Hepatocyte (in vitro differentiated cells): ENCODE data around the gene CC2D1A. TPM values are rescaled to one million over a fixed set of nuclear protein-coding genes. Genes with fewer than 3 reads are reported as not detected.

Experiments
- DNase-seq: peaks from one replicate; pipeline ENCODE4 v3.0.0-alpha.2; 2016; ENCODE audit warnings: low spot score
- H2AFZ ChIP-seq: fragments of 200-600 bp; sonication (generic); 2 replicates; pipeline ENCODE4 v1.6.0; 2016; ENCODE audit warnings: antibody characterized with exemption, mild to moderate bottlenecking
- H3K27ac ChIP-seq: fragments of 200-600 bp; sonication (generic); 2 replicates; pipeline ENCODE4 v1.5.1; 2016; ENCODE audit warnings: mild to moderate bottlenecking
- H3K27me3 ChIP-seq: fragments of 200-600 bp; sonication (generic); 2 replicates; pipeline ENCODE4 v1.6.1; 2016
- H3K36me3 ChIP-seq: fragments of 200-600 bp; sonication (generic); replicated peaks from 2 replicates; pipeline ENCODE4 v1.5.1; 2016; ENCODE audit warnings: low read depth; ENCODE audit not compliant: insufficient read depth
- H3K4me1 ChIP-seq: fragments of 200-600 bp; sonication (generic); 2 replicates; pipeline ENCODE4 v1.5.1; 2016; ENCODE audit warnings: mild to moderate bottlenecking, moderate library complexity; ENCODE audit not compliant: insufficient read depth
- H3K4me2 ChIP-seq: fragments of 200-600 bp; sonication (generic); 2 replicates; pipeline ENCODE4 v1.6.0; 2016
- H3K4me3 ChIP-seq: fragments of 200-600 bp; sonication (generic); 2 replicates; pipeline ENCODE4 v1.5.1; 2016; ENCODE audit warnings: mild to moderate bottlenecking
- H3K79me2 ChIP-seq: fragments of 200-600 bp; sonication (generic); 2 replicates; pipeline ENCODE4 v1.6.0; 2017; ENCODE audit warnings: mild to moderate bottlenecking
- H3K9me2 ChIP-seq: fragments of 200-600 bp; sonication (generic); replicated peaks from 2 replicates; pipeline ENCODE4 v1.6.0; 2017; ENCODE audit warnings: mild to moderate bottlenecking; ENCODE audit not compliant: insufficient read depth
- H3K9me3 ChIP-seq: fragments of 200-600 bp; sonication (generic); 2 replicates; pipeline ENCODE4 v1.5.1; 2016; ENCODE audit warnings: low read depth, mild to moderate bottlenecking
- H4K20me1 ChIP-seq: fragments of 200-600 bp; sonication (generic); 2 replicates; pipeline ENCODE4 v1.6.0; 2016; ENCODE audit warnings: mild to moderate bottlenecking; ENCODE audit not compliant: insufficient read depth, poor library complexity, severe bottlenecking
- EZH2 ChIP-seq: fragments of 200-600 bp; sonication (generic); IDR thresholded peaks from 2 replicates; pipeline ENCODE4 v1.6.1; 2016; ENCODE audit warnings: antibody characterized with exemption, mild to moderate bottlenecking, borderline replicate concordance
- EZH2phosphoT487 ChIP-seq: fragments of 200-600 bp; sonication (generic); IDR thresholded peaks from one replicate; pipeline ENCODE4 v1.6.1; 2018; ENCODE audit warnings: antibody characterized with exemption, mild to moderate bottlenecking, low read depth, moderate library complexity; ENCODE audit not compliant: unreplicated experiment, severe bottlenecking
- WGBS: methylation state at CpG from one replicate; pipeline ENCODE4 v1.1.6; 2016; ENCODE audit warnings: low lambda C conversion rate; ENCODE audit errors: missing lambda C conversion rate; 5-methylcytosine and 5-hydroxymethylcytosine counted together
- polyA plus RNA-seq: library from polyadenylated mRNA; unstranded; fragments of >200 nt; fragmentation: Nextera tagmentation; extraction: Ambion mirVana; gene quantifications from 2 replicates; pipeline ENCODE4 v1.2.1, GENCODE V29; 2016
- total RNA-seq: library from RNA; depleted of rRNA; stranded (reverse); fragments of >200 nt; gene quantifications from 2 replicates; pipeline ENCODE4 v1.2.3, GENCODE V29; 2014
- TF ChIP-seq, protein P1 (sequence below): fragments of 200-600 bp; sonication (generic); IDR thresholded peaks from 2 replicates; pipeline ENCODE4 v1.5.1; 2016; ENCODE audit warnings: antibody characterized with exemption, mild to moderate bottlenecking; ENCODE audit not compliant: poor library complexity

CC2D1A gene
- total and polyA plus RNA-seq, 2 experiments from 2014 or later = 20.8 to 43.3 TPM

DNA sequence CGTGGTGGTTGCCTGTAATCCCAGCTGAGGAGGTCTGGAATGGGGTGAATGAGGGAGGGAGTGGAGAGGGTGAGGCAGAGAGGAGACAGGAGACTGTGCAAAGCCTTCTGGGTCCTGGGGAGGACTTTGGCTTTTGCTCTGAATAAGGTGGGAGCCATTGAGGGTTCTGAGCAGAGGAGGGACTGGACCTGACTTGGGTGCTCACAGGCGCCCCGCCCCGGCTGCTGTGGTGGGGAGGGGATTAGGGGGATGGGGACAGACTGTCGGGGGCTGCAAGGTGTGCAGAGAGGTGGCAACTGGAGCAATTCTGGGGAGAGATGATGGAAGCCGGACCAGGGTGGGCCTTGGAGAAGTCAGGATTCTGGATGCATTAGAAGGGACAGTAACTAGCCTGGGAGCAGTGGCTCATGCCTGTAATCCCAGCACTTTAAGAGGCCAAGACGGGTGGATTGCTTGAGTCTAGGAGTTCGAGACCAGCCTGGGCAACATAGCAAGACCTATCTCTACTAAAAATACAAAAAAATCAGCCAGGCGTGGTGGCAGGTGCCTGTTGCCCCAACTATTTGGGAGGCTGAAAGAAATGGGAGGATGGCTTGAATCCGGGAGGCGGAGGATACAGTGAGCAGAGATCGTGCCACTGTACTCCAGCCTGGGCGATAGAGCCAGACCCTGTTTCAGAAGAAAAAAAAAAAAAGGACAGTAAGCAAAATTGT, 45.2 kb upstream of the CC2D1A start:
- peak overlapping the region; percentile 50 for H2AFZ ChIP-seq
- H4K20me1 ChIP-seq = no peaks in the 10 kb centered on the region
- no peaks in the 10 kb centered on the region for H3K9me3 ChIP-seq
- no peaks in the 10 kb centered on the region for H3K9me2 ChIP-seq
- peak overlapping the region; percentile 96 for H3K27ac ChIP-seq
- H3K4me1 ChIP-seq = peaks cover 11% of the 10 kb centered on the region
- H3K27me3 ChIP-seq = no peaks in the 10 kb centered on the region
- H3K4me3 ChIP-seq = no peak overlapping the region
- 90% methylated on average over 12 of the region's 13 CpGs for WGBS
- no peaks in the 10 kb centered on the region for H3K36me3 ChIP-seq
- no peak for DNase-seq
- no peak overlapping the region for H3K4me2 ChIP-seq
- H3K79me2 ChIP-seq = no peaks in the 10 kb centered on the region
- TF ChIP-seq EZH2 = no peak
- no peak for TF ChIP-seq EZH2phosphoT487
- TF ChIP-seq, protein P1, sequence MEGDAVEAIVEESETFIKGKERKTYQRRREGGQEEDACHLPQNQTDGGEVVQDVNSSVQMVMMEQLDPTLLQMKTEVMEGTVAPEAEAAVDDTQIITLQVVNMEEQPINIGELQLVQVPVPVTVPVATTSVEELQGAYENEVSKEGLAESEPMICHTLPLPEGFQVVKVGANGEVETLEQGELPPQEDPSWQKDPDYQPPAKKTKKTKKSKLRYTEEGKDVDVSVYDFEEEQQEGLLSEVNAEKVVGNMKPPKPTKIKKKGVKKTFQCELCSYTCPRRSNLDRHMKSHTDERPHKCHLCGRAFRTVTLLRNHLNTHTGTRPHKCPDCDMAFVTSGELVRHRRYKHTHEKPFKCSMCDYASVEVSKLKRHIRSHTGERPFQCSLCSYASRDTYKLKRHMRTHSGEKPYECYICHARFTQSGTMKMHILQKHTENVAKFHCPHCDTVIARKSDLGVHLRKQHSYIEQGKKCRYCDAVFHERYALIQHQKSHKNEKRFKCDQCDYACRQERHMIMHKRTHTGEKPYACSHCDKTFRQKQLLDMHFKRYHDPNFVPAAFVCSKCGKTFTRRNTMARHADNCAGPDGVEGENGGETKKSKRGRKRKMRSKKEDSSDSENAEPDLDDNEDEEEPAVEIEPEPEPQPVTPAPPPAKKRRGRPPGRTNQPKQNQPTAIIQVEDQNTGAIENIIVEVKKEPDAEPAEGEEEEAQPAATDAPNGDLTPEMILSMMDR = no peak

DNA sequence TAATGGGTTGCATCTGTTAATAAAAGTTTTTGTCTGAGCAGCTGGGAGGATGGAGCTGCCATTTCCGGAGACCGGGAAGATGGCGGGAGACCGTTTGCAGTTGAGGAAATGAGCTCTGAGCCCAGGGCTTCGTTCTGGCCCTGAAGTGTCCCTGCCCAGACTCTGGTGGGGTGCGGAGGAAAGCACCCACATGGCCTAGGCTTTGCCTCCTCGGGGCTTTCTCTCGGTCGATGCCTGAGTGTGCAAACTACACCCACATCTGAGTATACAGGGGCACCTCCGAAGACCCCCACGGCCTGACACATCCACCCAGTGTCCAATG, 44.6 kb upstream of the CC2D1A start:
- Histone ChIP-seq H3K79me2 (peaks cover under 1% of the 10 kb centered on the region), H3K27me3 (no peaks in the 10 kb centered on the region), H3K9me2 (no peaks in the 10 kb centered on the region), H3K27ac (peak overlapping the region; percentile 96), H3K4me2 (peak overlapping the region; percentile 83), H3K4me3 (no peak overlapping the region), H4K20me1 (no peaks in the 10 kb centered on the region), H3K36me3 (no peaks in the 10 kb centered on the region), H2AFZ (peak overlapping the region; percentile 50), H3K4me1 (peaks cover 16% of the 10 kb centered on the region), H3K9me3 (no peaks in the 10 kb centered on the region)
- 67% methylated on average over 11 of the region's 11 CpGs for WGBS
- TF ChIP-seq EZH2phosphoT487 = no peak
- TF ChIP-seq, protein P1 = no peak
- no peak for TF ChIP-seq EZH2
- no peak for DNase-seq

DNA sequence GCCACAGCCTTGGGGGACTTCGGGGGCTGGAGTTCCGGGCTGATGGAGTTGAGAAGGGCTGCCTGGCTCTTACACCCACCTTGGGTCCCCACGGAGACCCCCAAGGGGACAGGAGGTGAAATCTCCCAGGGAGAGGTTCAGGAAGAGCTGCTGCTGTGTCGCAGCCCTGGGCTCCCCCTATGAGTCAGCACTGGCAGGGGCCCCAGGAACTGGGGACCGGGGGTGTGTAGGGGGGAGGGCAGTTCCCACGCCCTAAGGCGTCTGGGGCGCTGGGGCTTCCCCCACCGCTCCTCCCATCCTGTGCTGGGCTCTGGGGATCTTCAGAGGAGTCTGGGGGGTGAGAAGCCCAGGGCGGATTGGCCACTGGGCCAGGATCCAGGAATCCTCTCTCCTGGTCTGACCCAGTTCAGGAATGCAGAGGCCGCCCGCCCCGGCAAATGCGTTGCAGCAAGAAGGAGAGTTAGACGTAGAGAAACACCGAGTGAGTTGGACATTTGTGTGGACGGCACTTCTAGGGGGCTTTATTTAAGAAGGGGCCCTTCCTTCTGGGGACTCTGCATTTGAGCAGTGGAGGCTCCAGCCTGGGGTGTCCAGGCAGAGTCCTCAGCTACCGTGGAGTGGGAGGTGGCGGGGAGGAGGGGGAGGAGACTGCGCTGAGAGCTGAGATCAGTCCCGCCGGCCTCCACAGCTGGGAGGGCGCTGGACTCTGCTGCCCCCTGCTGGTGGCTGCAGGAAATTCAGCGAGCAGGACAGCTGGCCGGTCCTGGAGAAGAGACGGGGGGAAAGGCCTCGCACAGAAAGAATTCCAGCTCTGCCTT, 44.1 kb upstream of the CC2D1A start:
- 12% methylated on average over 24 of the region's 27 CpGs for WGBS
- no peak overlapping the region for H3K4me3 ChIP-seq
- H2AFZ ChIP-seq = peak overlapping the region; percentile 50
- H3K27ac ChIP-seq = peak overlapping the region; percentile 96
- no peaks in the 10 kb centered on the region for H3K9me2 ChIP-seq
- H3K36me3 ChIP-seq = no peaks in the 10 kb centered on the region
- no peaks in the 10 kb centered on the region for H3K9me3 ChIP-seq
- TF ChIP-seq EZH2phosphoT487 = no peak
- TF ChIP-seq EZH2 = no peak
- TF ChIP-seq, protein P1 = peak; percentile 97
- peak; percentile 94 for DNase-seq
- no peaks in the 10 kb centered on the region for H4K20me1 ChIP-seq
- no peaks in the 10 kb centered on the region for H3K27me3 ChIP-seq
- peak overlapping the region; percentile 83 for H3K4me2 ChIP-seq
- H3K4me1 ChIP-seq = peaks cover 20% of the 10 kb centered on the region
- H3K79me2 ChIP-seq = peaks cover 5% of the 10 kb centered on the region
